A673 (cell line): ENCODE results near the gene ZNF844.

ENCODE experiments used
- EZH2 ChIP-seq: fragments of 200-600 bp; sonication (generic); IDR thresholded peaks from 2 replicates; pipeline ENCODE4 v1.6.1; 2017; ENCODE audit warnings: borderline replicate concordance, low read depth, mild to moderate bottlenecking, mixed read lengths, antibody characterized with exemption, low read length; ENCODE audit not compliant: poor library complexity, severe bottlenecking
- TF ChIP-seq, protein P1 (sequence below): fragments of 300-800, 200-600 bp; sonication (generic); conservative IDR thresholded peaks from 2 replicates; pipeline ENCODE4 v1.5.1; 2017; ENCODE audit warnings: low read depth, mild to moderate bottlenecking, antibody characterized with exemption, low read length, moderate library complexity, mixed read lengths

DNA sequence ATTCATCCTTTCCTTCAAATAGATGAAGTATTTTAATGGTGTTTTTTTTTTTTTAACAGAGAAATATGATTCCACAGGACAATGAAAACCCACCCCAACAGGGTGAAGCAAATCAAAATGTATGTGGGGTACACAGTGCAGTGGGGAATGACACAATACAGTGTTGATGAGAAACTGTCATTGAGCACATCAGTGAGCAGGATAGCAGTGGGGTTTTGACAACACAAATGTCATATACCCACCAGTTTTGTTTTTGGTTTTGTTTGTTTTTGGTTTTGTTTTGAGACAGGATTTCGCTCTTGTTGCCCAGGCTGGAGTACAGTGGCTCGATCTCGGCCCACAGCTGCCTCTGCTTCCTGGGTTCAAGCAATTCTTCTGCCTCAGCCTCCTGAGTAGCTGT is 29.2 kb downstream of the ZNF844 start:
- TF ChIP-seq, protein P1, sequence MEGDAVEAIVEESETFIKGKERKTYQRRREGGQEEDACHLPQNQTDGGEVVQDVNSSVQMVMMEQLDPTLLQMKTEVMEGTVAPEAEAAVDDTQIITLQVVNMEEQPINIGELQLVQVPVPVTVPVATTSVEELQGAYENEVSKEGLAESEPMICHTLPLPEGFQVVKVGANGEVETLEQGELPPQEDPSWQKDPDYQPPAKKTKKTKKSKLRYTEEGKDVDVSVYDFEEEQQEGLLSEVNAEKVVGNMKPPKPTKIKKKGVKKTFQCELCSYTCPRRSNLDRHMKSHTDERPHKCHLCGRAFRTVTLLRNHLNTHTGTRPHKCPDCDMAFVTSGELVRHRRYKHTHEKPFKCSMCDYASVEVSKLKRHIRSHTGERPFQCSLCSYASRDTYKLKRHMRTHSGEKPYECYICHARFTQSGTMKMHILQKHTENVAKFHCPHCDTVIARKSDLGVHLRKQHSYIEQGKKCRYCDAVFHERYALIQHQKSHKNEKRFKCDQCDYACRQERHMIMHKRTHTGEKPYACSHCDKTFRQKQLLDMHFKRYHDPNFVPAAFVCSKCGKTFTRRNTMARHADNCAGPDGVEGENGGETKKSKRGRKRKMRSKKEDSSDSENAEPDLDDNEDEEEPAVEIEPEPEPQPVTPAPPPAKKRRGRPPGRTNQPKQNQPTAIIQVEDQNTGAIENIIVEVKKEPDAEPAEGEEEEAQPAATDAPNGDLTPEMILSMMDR, result no peak
- TF ChIP-seq EZH2, result no peak
